Right atrium auricular region (tissue), 2 donors: ENCODE measurements around the gene ST6GALNAC4. TPM values are rescaled to one million over a fixed set of nuclear protein-coding genes. Genes with fewer than 3 reads are reported as not detected.

Source experiments
- DNase-seq: peaks from one replicate; pipeline ENCODE4 v3.0.0-alpha.2; 2019; ENCODE audit warnings: low spot score
- H3K27ac ChIP-seq, 2 donors: fragments of 200-600 bp; sonication (generic); 1 replicate in 1 of 2; 2 replicates in 1 of 2; pipeline ENCODE4 v1.5.1; 2016 to 2019
- H3K27me3 ChIP-seq, 2 donors: fragments of 200-600 bp; sonication (generic); one replicate each; pipeline versions ENCODE4 v1.5.1 to v1.6.0; 2017 to 2019
- H3K36me3 ChIP-seq: fragments of 200-600 bp; sonication (generic); one replicate; pipeline ENCODE4 v1.5.1; 2016
- H3K4me1 ChIP-seq, 2 donors: fragments of 200-600 bp; sonication (generic); one replicate each; pipeline versions ENCODE4 v1.5.1 to v1.6.0; 2017 to 2019
- H3K4me3 ChIP-seq, 2 donors: fragments of 200-600 bp; sonication (generic); 1 replicate in 1 of 2; 2 replicates in 1 of 2; pipeline ENCODE4 v1.5.1; 2017 to 2019; ENCODE audit warnings: mild to moderate bottlenecking in 1 of 2, moderate library complexity in 1 of 2
- H3K9me3 ChIP-seq, 2 donors: fragments of 200-600 bp; sonication (generic); one replicate each; pipeline ENCODE4 v1.5.1; 2019
- CTCF ChIP-seq, 2 donors: fragments of 200-600 bp; sonication (generic); IDR thresholded peaks; one replicate each; pipeline ENCODE4 v1.5.1; 2019; ENCODE audit warnings: antibody characterized with exemption in 2 of 2
- total RNA-seq, 2 donors: library from RNA; depleted of rRNA; stranded (reverse); fragments of >200 nt; gene quantifications; one replicate each; pipeline ENCODE4 v1.1.0, GENCODE V29; 2016

The ST6GALNAC4 gene
- total RNA-seq, 2 donors from 2014 or later = 31.7 to 59.0 TPM

- H3K36me3 ChIP-seq = peaks cover 46% of the 10 kb centered on the region
- H3K27ac ChIP-seq = peak overlapping the region; percentile 61 to 88
- peaks cover 0 to 40% of the 10 kb centered on the region in 2 donors for H3K4me1 ChIP-seq
- H3K27me3 ChIP-seq = no peaks in the 10 kb centered on the region
- no peaks in the 10 kb centered on the region for H3K9me3 ChIP-seq
- no peak overlapping the region for H3K4me3 ChIP-seq
- no peak for TF ChIP-seq CTCF (IDR thresholded peaks at IDR 0.05)
- no peak for DNase-seq
These were observed 49.2 kb downstream of the ST6GALNAC4 start for GRCh38 chr9:127867356-127868277.

- H3K4me3 ChIP-seq = no peak overlapping the region
- peak overlapping the region; percentile 61 to 88 for H3K27ac ChIP-seq
- peaks cover 35% of the 10 kb centered on the region for H3K36me3 ChIP-seq
- no peak for TF ChIP-seq CTCF (IDR thresholded peaks at IDR 0.05)
- peaks cover 0 to 49% of the 10 kb centered on the region in 2 donors for H3K4me1 ChIP-seq
- no peaks in the 10 kb centered on the region for H3K9me3 ChIP-seq
- no peak for DNase-seq
- H3K27me3 ChIP-seq = no peaks in the 10 kb centered on the region
These were observed 50.3 kb downstream of the ST6GALNAC4 start for GRCh38 chr9:127866535-127866934.

- no peak for DNase-seq
- Histone ChIP-seq H3K9me3 (no peaks in the 10 kb centered on the region), H3K27ac (peak overlapping the region; percentile 61 to 88), H3K27me3 (no peaks in the 10 kb centered on the region), H3K4me3 (no peak overlapping the region), H3K36me3 (peaks cover 28% of the 10 kb centered on the region), H3K4me1 (peaks cover 0 to 56% of the 10 kb centered on the region in 2 donors)
- no peak for TF ChIP-seq CTCF (IDR thresholded peaks at IDR 0.05)
These were observed 51.0 kb downstream of the ST6GALNAC4 start for GRCh38 chr9:127865645-127866464.

GRCh38 chr9:127863191-127863621 is 53.6 kb downstream of the ST6GALNAC4 start:
- Histone ChIP-seq H3K4me1 (peaks cover 0 to 68% of the 10 kb centered on the region in 2 donors), H3K9me3 (no peaks in the 10 kb centered on the region), H3K4me3 (no peak overlapping the region), H3K27ac (peak overlapping the region; percentile 86 to 88), H3K36me3 (peaks cover 9% of the 10 kb centered on the region), H3K27me3 (no peaks in the 10 kb centered on the region)
- TF ChIP-seq CTCF (IDR thresholded peaks at IDR 0.05) = no peak
- DNase-seq = no peak

- H3K27me3 ChIP-seq = no peaks in the 10 kb centered on the region
- H3K9me3 ChIP-seq = no peaks in the 10 kb centered on the region
- H3K36me3 ChIP-seq = peaks cover under 1% of the 10 kb centered on the region
- H3K4me1 ChIP-seq = peaks cover 0 to 69% of the 10 kb centered on the region in 2 donors
- H3K4me3 ChIP-seq = no peak overlapping the region
- DNase-seq = peak; percentile 89
- no peak for TF ChIP-seq CTCF (IDR thresholded peaks at IDR 0.05)
- peak overlapping the region; percentile 86 to 88 for H3K27ac ChIP-seq
These were observed 54.5 kb downstream of the ST6GALNAC4 start for GRCh38 chr9:127862075-127863011.
